Measurements from ENCODE around the gene ARPC5. TPM values are rescaled to one million over a fixed set of nuclear protein-coding genes. Genes with fewer than 3 reads are reported as not detected.
"Not testable (repeated sequence)": the region's sequence is repeated elsewhere in the genome, so short reads cannot be mapped to it uniquely, and the experiment has no call there.

Gene ARPC5
- 107 TPM for total RNA-seq
- 75.9 TPM for polyA plus RNA-seq (ENCODE audit: insufficient read depth, low read depth, low replicate concordance)
- long read RNA-seq, donor 1, full-length matches to known transcripts = 58 of 67 reads
- long read RNA-seq, donor 1, partial matches to known transcripts = 0 of 67 reads
- long read RNA-seq, donor 1, other reads (novel, unspliced or antisense) = 9 of 67 reads
- long read RNA-seq, donor 2, full-length matches to known transcripts = 129 of 166 reads
- long read RNA-seq, donor 2, partial matches to known transcripts = 29 of 166 reads
- long read RNA-seq, donor 2, other reads (novel, unspliced or antisense) = 8 of 166 reads
- long read RNA-seq, donor 3, full-length matches to known transcripts = 124 of 168 reads
- long read RNA-seq, donor 3, partial matches to known transcripts = 34 of 168 reads
- long read RNA-seq, donor 3, other reads (novel, unspliced or antisense) = 10 of 168 reads
- long read RNA-seq, donor 4, full-length matches to known transcripts = 146 of 154 reads
- long read RNA-seq, donor 4, partial matches to known transcripts = 0 of 154 reads
- long read RNA-seq, donor 4, other reads (novel, unspliced or antisense) = 8 of 154 reads
- long read RNA-seq, donor 5, full-length matches to known transcripts = 7 of 7 reads
- long read RNA-seq, donor 5, partial matches to known transcripts = 0 of 7 reads
- long read RNA-seq, donor 5, other reads (novel, unspliced or antisense) = 0 of 7 reads
- long read RNA-seq, donor 6, full-length matches to known transcripts = 165 of 231 reads
- long read RNA-seq, donor 6, partial matches to known transcripts = 58 of 231 reads
- long read RNA-seq, donor 6, other reads (novel, unspliced or antisense) = 8 of 231 reads
- long read RNA-seq, donor 7, full-length matches to known transcripts = 110 of 124 reads
- long read RNA-seq, donor 7, partial matches to known transcripts = 9 of 124 reads
- long read RNA-seq, donor 7, other reads (novel, unspliced or antisense) = 5 of 124 reads
- long read RNA-seq, donor 8, full-length matches to known transcripts = 120 of 192 reads
- long read RNA-seq, donor 8, partial matches to known transcripts = 64 of 192 reads
- long read RNA-seq, donor 8, other reads (novel, unspliced or antisense) = 8 of 192 reads
- long read RNA-seq, donor 9, full-length matches to known transcripts = 72 of 72 reads
- long read RNA-seq, donor 9, partial matches to known transcripts = 0 of 72 reads
- long read RNA-seq, donor 9, other reads (novel, unspliced or antisense) = 0 of 72 reads
- long read RNA-seq, donor 10, full-length matches to known transcripts = 93 of 107 reads
- long read RNA-seq, donor 10, partial matches to known transcripts = 5 of 107 reads
- long read RNA-seq, donor 10, other reads (novel, unspliced or antisense) = 9 of 107 reads

GRCh38 chr1:183635606-183636333, at the start of gene ARPC5:
Gene ARPC5, minus strand, starts transcription at chr1:183635783. Its CDS starts 124 bp downstream, at chr1:183635659.
- no peak for FAIRE-seq
- intact Hi-C loops (cut with DNase I) = no loop called here
- H3K4me1 ChIP-seq (ENCODE audit: control insufficient read depth in 2 of 3, insufficient read depth in 2 of 3, low read depth in 1 of 3, low read length in 3 of 3) = peaks cover 0 to 15% (median 8%) of the 10 kb centered on the region in 3 donors

GRCh38 chr1:183685112-183685713, 49.6 kb upstream of the ARPC5 start:
- H3K36me3 ChIP-seq (ENCODE audit: control insufficient read depth in 2 of 3, insufficient read depth in 3 of 3, low read length in 3 of 3) = no peaks in the 10 kb centered on the region
- H3K4me3 ChIP-seq (ENCODE audit: low read length in 3 of 3) = no peak overlapping the region
- DNase-seq (peak in 2 of 5 donors; percentile 11 to 19), FAIRE-seq (peak; percentile 72)
- intact Hi-C loops (cut with DNase I) = loop anchor here (10.0 kb wide), 1 partner anchor 230 kb away; no protein-coding TSS in a partner anchor
- H3K9ac ChIP-seq (ENCODE audit: low read length in 3 of 3) = no peak overlapping the region
- TF ChIP-seq CTCF (IDR thresholded peaks at IDR 0.05; ENCODE audit: borderline replicate concordance, extremely low read depth, insufficient read depth) = peak; percentile 64
- no peaks in the 10 kb centered on the region for H3K27me3 ChIP-seq (ENCODE audit: control insufficient read depth, insufficient read depth, low read length)
- H3K9me3 ChIP-seq (ENCODE audit: control insufficient read depth in 2 of 3, insufficient read depth in 1 of 3, low read length in 3 of 3) = no peaks in the 10 kb centered on the region
- H3K4me1 ChIP-seq (ENCODE audit: control insufficient read depth in 2 of 3, insufficient read depth in 2 of 3, low read depth in 1 of 3, low read length in 3 of 3) = no peaks in the 10 kb centered on the region
- no peak overlapping the region for H3K27ac ChIP-seq (ENCODE audit: low read depth in 2 of 2, low read length in 2 of 2)

More at GRCh38 chr1:183635606-183636333, at the start of gene ARPC5:
- TF ChIP-seq CTCF (IDR thresholded peaks at IDR 0.05; ENCODE audit: borderline replicate concordance, extremely low read depth, insufficient read depth) = no peak
- Histone ChIP-seq H3K27me3 (ENCODE audit: control insufficient read depth, insufficient read depth, low read length) (no peaks in the 10 kb centered on the region), H3K36me3 (ENCODE audit: control insufficient read depth in 2 of 3, insufficient read depth in 3 of 3, low read length in 3 of 3) (peaks cover 0 to 10% (median under 1%) of the 10 kb centered on the region in 3 donors), H3K4me3 (ENCODE audit: low read length in 3 of 3) (peak within 1 kb of the TSS; percentile 85 to 90 (median 90)), H3K27ac (ENCODE audit: low read depth in 2 of 2, low read length in 2 of 2) (peak within 1 kb of the TSS; percentile 83 to 90), H3K9me3 (ENCODE audit: control insufficient read depth in 2 of 3, insufficient read depth in 1 of 3, low read length in 3 of 3) (no peaks in the 10 kb centered on the region), H3K9ac (ENCODE audit: low read length in 3 of 3) (peak within 1 kb of the TSS; percentile 49 to 74 (median 74))
- peak; percentile 98 to 99 (median 99) for DNase-seq

GRCh38 chr1:183679363-183679762, 43.8 kb upstream of the ARPC5 start:
- intact Hi-C loops (cut with DNase I); FAIRE-seq; H3K27me3 ChIP-seq (ENCODE audit: control insufficient read depth, insufficient read depth, low read length); H3K27ac ChIP-seq (ENCODE audit: low read depth in 2 of 2, low read length in 2 of 2); H3K9ac ChIP-seq (ENCODE audit: low read length in 3 of 3); H3K4me3 ChIP-seq (ENCODE audit: low read length in 3 of 3); H3K36me3 ChIP-seq (ENCODE audit: control insufficient read depth in 2 of 3, insufficient read depth in 3 of 3, low read length in 3 of 3); H3K9me3 ChIP-seq (ENCODE audit: control insufficient read depth in 2 of 3, insufficient read depth in 1 of 3, low read length in 3 of 3); DNase-seq; H3K4me1 ChIP-seq (ENCODE audit: control insufficient read depth in 2 of 3, insufficient read depth in 2 of 3, low read depth in 1 of 3, low read length in 3 of 3): not testable (repeated sequence)
